VCaP (cell line): ENCODE data around the gene LYPLA2.

Source experiments
- H3K27ac ChIP-seq: fragments of 450-650 bp; 2 replicates; pipeline ENCODE4 v1.5.1; 2017
- CTCF ChIP-seq: fragments of 450-650 bp; conservative IDR thresholded peaks from 2 replicates; pipeline ENCODE4 v1.5.1; 2017; ENCODE audit warnings: mild to moderate bottlenecking, moderate library complexity

Gene LYPLA2

GRCh38 chr1:23751050-23751814 is 39.7 kb upstream of the LYPLA2 start:
- peak; percentile 91 for TF ChIP-seq CTCF
- H3K27ac ChIP-seq, result no peak overlapping the region

GRCh38 chr1:23751815-23752200 is 39.1 kb upstream of the LYPLA2 start:
- H3K27ac ChIP-seq, result no peak overlapping the region
- no peak for TF ChIP-seq CTCF

- TF ChIP-seq CTCF, result no peak
- no peak overlapping the region for H3K27ac ChIP-seq
Measured at GRCh38 chr1:23752909-23753308, 38.0 kb upstream of the LYPLA2 start.

GRCh38 chr1:23756676-23757075 is 34.3 kb upstream of the LYPLA2 start:
- no peak for TF ChIP-seq CTCF
- H3K27ac ChIP-seq, result no peak overlapping the region

- TF ChIP-seq CTCF, result no peak
- no peak overlapping the region for H3K27ac ChIP-seq
Measured at GRCh38 chr1:23757812-23758211, 33.1 kb upstream of the LYPLA2 start.

- no peak overlapping the region for H3K27ac ChIP-seq
- no peak for TF ChIP-seq CTCF
Measured at GRCh38 chr1:23759277-23759676, 31.7 kb upstream of the LYPLA2 start.

- no peak overlapping the region for H3K27ac ChIP-seq
- TF ChIP-seq CTCF, result no peak
Measured at GRCh38 chr1:23763041-23763577, 27.8 kb upstream of the LYPLA2 start.
